Endothelial cell of umbilical vein (primary cell): ENCODE measurements around the gene SIRT2. TPM values are rescaled to one million over a fixed set of nuclear protein-coding genes. Genes with fewer than 3 reads are reported as not detected.

Source experiments
- BruUV-seq: library from RNA; stranded (reverse); fragments of 400-500 nt; replicated peaks from 2 replicates; lab custom pipeline; 2021; lab: Mats Ljungman, UMichigan
- CTCF ChIA-PET: fragments of 300-600, 350-600 bp; sonication (Branson Sonifier 250); formaldehyde crosslinking; loops from one replicate; lab custom pipeline; 2021; ENCODE audit warnings: antibody characterized with exemption, inconsistent platforms; lab: Charles Lee
- POLR2A ChIA-PET: fragments of 300-600, 350-600 bp; sonication (Branson Sonifier 250); formaldehyde crosslinking; loops from one replicate; lab custom pipeline; 2021; ENCODE audit warnings: antibody characterized with exemption, inconsistent platforms; lab: Charles Lee
- DNase-seq: peaks from one replicate; pipeline ENCODE4 v3.0.0-alpha.2; 2011; ENCODE audit warnings: low read depth, low spot score
- FAIRE-seq: peaks from 2 replicates; lab custom pipeline; 2011; peaks lifted over from hg19 to GRCh38; lab: Jason Lieb, UNC
- H2AFZ ChIP-seq: 2 replicates; pipeline ENCODE4 v1.6.0; 2012; ENCODE audit warnings: low read depth, low read length, control low read depth, inconsistent platforms
- H3K27ac ChIP-seq: 2 replicates; pipeline ENCODE4 v1.5.1; 2011; ENCODE audit warnings: low read depth, mild to moderate bottlenecking, control low read depth, low read length, moderate library complexity; ENCODE audit not compliant: insufficient read depth
- H3K27me3 ChIP-seq, 2 experiments: 2 replicates each; pipeline versions ENCODE4 v1.6.0 to v1.6.1; 2011; ENCODE audit warnings: low read length in 2 of 2, mixed read lengths in 1 of 2; ENCODE audit not compliant: control insufficient read depth in 2 of 2, insufficient read depth in 2 of 2
- H3K36me3 ChIP-seq, 2 experiments: 2 replicates in 1 of 2; 3 replicates in 1 of 2; pipeline ENCODE4 v1.5.1; 2011; ENCODE audit warnings: low read length in 2 of 2, mild to moderate bottlenecking in 1 of 2, moderate library complexity in 1 of 2; ENCODE audit not compliant: control insufficient read depth in 2 of 2, insufficient read depth in 2 of 2; ENCODE audit errors: extremely low read depth in 1 of 2
- H3K4me1 ChIP-seq: 3 replicates; pipeline ENCODE4 v1.5.1; 2011; ENCODE audit warnings: mild to moderate bottlenecking, low read length; ENCODE audit not compliant: control insufficient read depth, insufficient read depth; ENCODE audit errors: extremely low read depth
- H3K4me2 ChIP-seq: 2 replicates; pipeline ENCODE4 v1.6.1; 2011; ENCODE audit warnings: low read length, control low read depth, mixed read lengths; ENCODE audit not compliant: insufficient read depth
- H3K4me3 ChIP-seq, 3 experiments: fragments of 200-600 bp in 1 of 3; sonication (generic), shearing (Covaris generic) in 1 of 3; replicated peaks in 1 of 3; 2 replicates each; pipeline ENCODE4 v1.5.1; 2011 to 2016; ENCODE audit warnings: control low read depth in 3 of 3, low read length in 3 of 3, mild to moderate bottlenecking in 2 of 3, inconsistent platforms in 1 of 3, low read depth in 1 of 3, moderate library complexity in 1 of 3; ENCODE audit not compliant: insufficient read depth in 1 of 3
- H3K79me2 ChIP-seq: 2 replicates; pipeline ENCODE4 v1.6.0; 2012; ENCODE audit warnings: low read length, inconsistent platforms; ENCODE audit not compliant: control insufficient read depth, insufficient read depth
- H3K9ac ChIP-seq: replicated peaks from 2 replicates; pipeline ENCODE3; 2011; ENCODE audit warnings: low read length, control low read depth; ENCODE audit not compliant: insufficient read depth; ENCODE audit errors: extremely low read depth
- H3K9me1 ChIP-seq: replicated peaks from 3 replicates; pipeline ENCODE4 v1.6.0; 2011; ENCODE audit warnings: mild to moderate bottlenecking, low read length; ENCODE audit not compliant: control insufficient read depth, insufficient read depth; ENCODE audit errors: extremely low read depth
- H3K9me3 ChIP-seq: replicated peaks from 2 replicates; pipeline ENCODE4 v1.5.1; 2012; ENCODE audit warnings: low read length, inconsistent platforms; ENCODE audit not compliant: control insufficient read depth, insufficient read depth
- H4K20me1 ChIP-seq: replicated peaks from 2 replicates; pipeline ENCODE3; 2011; ENCODE audit warnings: mild to moderate bottlenecking, low read length; ENCODE audit not compliant: control insufficient read depth, insufficient read depth; ENCODE audit errors: extremely low read depth
- EZH2 ChIP-seq: IDR thresholded peaks from 2 replicates; pipeline ENCODE4 v1.6.1; 2012; ENCODE audit warnings: borderline replicate concordance, low read depth, mild to moderate bottlenecking, moderate library complexity, low read length, inconsistent platforms; ENCODE audit not compliant: severe bottlenecking
- FOS ChIP-seq: IDR thresholded peaks from 2 replicates; pipeline ENCODE4 v1.6.1; 2011; ENCODE audit warnings: mild to moderate bottlenecking, low read length, moderate library complexity, borderline replicate concordance; ENCODE audit not compliant: insufficient read depth
- GATA2 ChIP-seq: IDR thresholded peaks from 2 replicates; pipeline ENCODE4 v1.7.0; 2011; ENCODE audit warnings: low read depth, mild to moderate bottlenecking, moderate library complexity, mixed read lengths, low read length; ENCODE audit not compliant: insufficient read length, insufficient read depth
- JUN ChIP-seq: IDR thresholded peaks from 2 replicates; pipeline ENCODE4 v1.6.1; 2011; ENCODE audit warnings: borderline replicate concordance, low read depth; ENCODE audit not compliant: insufficient read length, insufficient read depth
- MYC ChIP-seq: IDR thresholded peaks from one replicate; pipeline ENCODE4 v1.6.1; 2011; ENCODE audit warnings: mild to moderate bottlenecking, low read depth, low read length
- POLR2A ChIP-seq: IDR thresholded peaks from 2 replicates; pipeline ENCODE4 v1.6.1; 2012; ENCODE audit warnings: low read depth, mild to moderate bottlenecking, control low read depth, low read length
- POLR2AphosphoS5 ChIP-seq: IDR thresholded peaks from 2 replicates; pipeline ENCODE4 v1.6.1; 2012; ENCODE audit warnings: low read depth, mild to moderate bottlenecking, control low read depth, low read length, moderate library complexity; ENCODE audit not compliant: insufficient read depth
- dilution Hi-C: fragments of 300-500 bp; cut with MboI; formaldehyde crosslinking; loops from one replicate; pipeline ENCODE4 v1.15.0; 2019; ENCODE audit warnings: low sequenced_read_pairs; ENCODE audit not compliant: extremely low pct_ligation_motif_present
- intact Hi-C: fragments of 100-400 bp; cut with micrococcal nuclease; formaldehyde crosslinking; loops from one replicate; pipeline ENCODE4 v1.10.0; 2022
- polyA plus RNA-seq, 4 experiments: library from polyadenylated mRNA; depleted of rRNA in 3 of 4; stranded (reverse) in 3 of 4; unstranded in 1 of 4; fragments of >200 nt; gene quantifications; 2 replicates each; pipeline versions ENCODE4 v1.2.1 to v1.2.3, GENCODE V29; 2011 to 2012; ENCODE audit warnings: missing spikeins in 1 of 4
- total RNA-seq: library from RNA; stranded (reverse); gene quantifications from 2 replicates; pipeline ENCODE4 v1.2.3, GENCODE V29; 2021
- TF ChIP-seq, protein P1 (sequence below), 2 donors: IDR thresholded peaks; 1 replicate in 1 of 2; 2 replicates in 1 of 2; pipeline ENCODE4 v1.5.1; 2011; ENCODE audit warnings: low read length in 2 of 2, mild to moderate bottlenecking in 2 of 2, moderate library complexity in 2 of 2, control low read depth in 1 of 2, inconsistent platforms in 1 of 2, low read depth in 1 of 2; ENCODE audit not compliant: insufficient read depth in 1 of 2; ENCODE audit errors: extremely low read depth in 1 of 2
- TF ChIP-seq, protein P2 (sequence below): IDR thresholded peaks from 2 replicates; pipeline ENCODE4 v1.6.1; 2011; ENCODE audit not compliant: insufficient read depth, insufficient read length

Gene SIRT2
- total and polyA plus RNA-seq, 2 donors (not counting 3 experiments of a cell fraction or from before 2014, with no cell fraction given) = 47.6 to 72.5 TPM

DNA sequence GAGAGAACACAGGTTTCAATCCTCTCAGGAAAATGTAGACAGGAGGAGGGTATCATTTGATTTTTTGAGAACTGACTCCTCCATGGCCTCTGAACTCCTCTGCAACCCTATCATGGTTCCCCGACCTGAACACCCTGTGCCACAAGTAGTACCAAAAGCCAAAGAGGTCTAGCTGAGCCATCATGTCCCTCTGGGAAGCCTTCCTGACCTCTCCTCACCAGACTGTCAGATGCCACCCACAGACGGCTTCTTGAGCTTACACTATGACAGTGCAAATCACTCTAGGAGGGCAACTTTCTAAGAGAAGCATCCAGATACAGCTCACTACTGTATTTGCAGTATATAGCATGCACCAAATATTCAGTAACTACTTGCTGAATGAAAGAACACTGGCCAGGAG, 53.3 kb downstream of the SIRT2 start:
- POLR2A ChIA-PET = no interaction called here
- BruUV-seq = no TSS peak
- no peak overlapping the region for H3K4me2 ChIP-seq

More for the DNA sequence above, 53.3 kb downstream of the SIRT2 start:
- no peaks in the 10 kb centered on the region for H3K9me1 ChIP-seq
- H4K20me1 ChIP-seq = no peaks in the 10 kb centered on the region
- FAIRE-seq (no peak), DNase-seq (no peak)
- no peaks in the 10 kb centered on the region for H3K27me3 ChIP-seq
- H3K4me1 ChIP-seq = peaks cover 23% of the 10 kb centered on the region
- no peak overlapping the region for H2AFZ ChIP-seq
- peaks cover 75% of the 10 kb centered on the region for H3K79me2 ChIP-seq
- H3K36me3 ChIP-seq = peaks cover 40 to 55% of the 10 kb centered on the region in 2 experiments
- CTCF ChIA-PET = interaction anchor here (1.0 kb wide), 1 partner anchor 41 kb away, joined by 3 read pairs; no protein-coding TSS in a partner anchor
- H3K4me3 ChIP-seq = no peak overlapping the region
- no peak overlapping the region for H3K9ac ChIP-seq
- H3K27ac ChIP-seq = no peak overlapping the region
- TF ChIP-seq, protein P1, sequence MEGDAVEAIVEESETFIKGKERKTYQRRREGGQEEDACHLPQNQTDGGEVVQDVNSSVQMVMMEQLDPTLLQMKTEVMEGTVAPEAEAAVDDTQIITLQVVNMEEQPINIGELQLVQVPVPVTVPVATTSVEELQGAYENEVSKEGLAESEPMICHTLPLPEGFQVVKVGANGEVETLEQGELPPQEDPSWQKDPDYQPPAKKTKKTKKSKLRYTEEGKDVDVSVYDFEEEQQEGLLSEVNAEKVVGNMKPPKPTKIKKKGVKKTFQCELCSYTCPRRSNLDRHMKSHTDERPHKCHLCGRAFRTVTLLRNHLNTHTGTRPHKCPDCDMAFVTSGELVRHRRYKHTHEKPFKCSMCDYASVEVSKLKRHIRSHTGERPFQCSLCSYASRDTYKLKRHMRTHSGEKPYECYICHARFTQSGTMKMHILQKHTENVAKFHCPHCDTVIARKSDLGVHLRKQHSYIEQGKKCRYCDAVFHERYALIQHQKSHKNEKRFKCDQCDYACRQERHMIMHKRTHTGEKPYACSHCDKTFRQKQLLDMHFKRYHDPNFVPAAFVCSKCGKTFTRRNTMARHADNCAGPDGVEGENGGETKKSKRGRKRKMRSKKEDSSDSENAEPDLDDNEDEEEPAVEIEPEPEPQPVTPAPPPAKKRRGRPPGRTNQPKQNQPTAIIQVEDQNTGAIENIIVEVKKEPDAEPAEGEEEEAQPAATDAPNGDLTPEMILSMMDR (IDR thresholded peaks at IDR 0.05; ENCODE audit: extremely low read depth in 1 of 2, insufficient read depth in 1 of 2, low read depth in 1 of 2, low read length in 2 of 2) = no peak
- TF ChIP-seq POLR2A (no peak), FOS (no peak), JUN (no peak), EZH2 (no peak), GATA2 (no peak), MYC (no peak), POLR2AphosphoS5 (no peak)
- TF ChIP-seq, protein P2, sequence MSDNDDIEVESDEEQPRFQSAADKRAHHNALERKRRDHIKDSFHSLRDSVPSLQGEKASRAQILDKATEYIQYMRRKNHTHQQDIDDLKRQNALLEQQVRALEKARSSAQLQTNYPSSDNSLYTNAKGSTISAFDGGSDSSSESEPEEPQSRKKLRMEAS = no peak
- H3K9me3 ChIP-seq = no peaks in the 10 kb centered on the region
- intact Hi-C loops (no loop called here), dilution Hi-C loops (no loop called here)
